ENCODE data around the gene PRDM12.

GRCh38 chr9:130642926-130643325, 21.5 kb upstream of the PRDM12 start:
- TF ChIP-seq CTCF (IDR thresholded peaks at IDR 0.05; ENCODE audit: low read depth, low read length, poor library complexity, severe bottlenecking) (no peak), EZH2phosphoT487 (IDR thresholded peaks at IDR 0.05; ENCODE audit: borderline replicate concordance, low read length) (no peak)

Measured in DOHH2 (cell line).